Fibroblast of villous mesenchyme (primary cell): ENCODE measurements around the gene ZBTB5. TPM values are rescaled to one million over a fixed set of nuclear protein-coding genes. Genes with fewer than 3 reads are reported as not detected.
A peak's percentile ranks its signal among the peaks of the same experiment; 100 is the strongest.

Experiments
- DNase-seq: peaks from one replicate; pipeline ENCODE4 v3.0.0-alpha.2; 2010; ENCODE audit warnings: low read depth
- H3K4me3 ChIP-seq: 2 replicates; pipeline ENCODE4 v1.5.1; 2011; ENCODE audit warnings: low read depth, mild to moderate bottlenecking, low read length
- CTCF ChIP-seq: IDR thresholded peaks from 2 replicates; pipeline ENCODE4 v1.5.1; 2012; ENCODE audit warnings: low read depth, mild to moderate bottlenecking, low read length; ENCODE audit not compliant: insufficient read depth
- total RNA-seq: library from RNA; depleted of rRNA; stranded (reverse); fragments of >200 nt; gene quantifications from 2 replicates; pipeline ENCODE4 v1.2.3, GENCODE V29; 2012

Gene ZBTB5
- total RNA-seq, 1 donor = 12.5 TPM

GRCh38 chr9:37408933-37409710, 56.1 kb downstream of the ZBTB5 start:
- H3K4me3 ChIP-seq = no peak overlapping the region
- no peak for DNase-seq
- no peak for TF ChIP-seq CTCF

GRCh38 chr9:37407468-37407867, 57.8 kb downstream of the ZBTB5 start:
- no peak overlapping the region for H3K4me3 ChIP-seq
- DNase-seq = no peak
- TF ChIP-seq CTCF = peak; percentile 29

- no peak for DNase-seq
- TF ChIP-seq CTCF = no peak
- H3K4me3 ChIP-seq = no peak overlapping the region
Measured at GRCh38 chr9:37406603-37407401, 58.4 kb downstream of the ZBTB5 start.

- TF ChIP-seq CTCF = no peak
- H3K4me3 ChIP-seq = no peak overlapping the region
- no peak for DNase-seq
Measured at GRCh38 chr9:37405764-37406380, 59.4 kb downstream of the ZBTB5 start.

- DNase-seq = no peak
- no peak for TF ChIP-seq CTCF
Measured at GRCh38 chr9:37405350-37405749, 59.9 kb downstream of the ZBTB5 start.

GRCh38 chr9:37404590-37404989, 60.7 kb downstream of the ZBTB5 start:
- no peak overlapping the region for H3K4me3 ChIP-seq
- DNase-seq = no peak
- no peak for TF ChIP-seq CTCF

More at GRCh38 chr9:37405350-37405749, 59.9 kb downstream of the ZBTB5 start:
- H3K4me3 ChIP-seq = no peak overlapping the region
